GM03348 (cell line): ENCODE measurements around the gene SH3BP1.
"Not testable (repeated sequence)": the region's sequence is repeated elsewhere in the genome, so short reads cannot be mapped to it uniquely, and the experiment has no call there.

Experiments
- DNase-seq: peaks from one replicate; pipeline ENCODE4 v3.0.0; 2012; ENCODE audit warnings: low spot score

SH3BP1 gene

DNA sequence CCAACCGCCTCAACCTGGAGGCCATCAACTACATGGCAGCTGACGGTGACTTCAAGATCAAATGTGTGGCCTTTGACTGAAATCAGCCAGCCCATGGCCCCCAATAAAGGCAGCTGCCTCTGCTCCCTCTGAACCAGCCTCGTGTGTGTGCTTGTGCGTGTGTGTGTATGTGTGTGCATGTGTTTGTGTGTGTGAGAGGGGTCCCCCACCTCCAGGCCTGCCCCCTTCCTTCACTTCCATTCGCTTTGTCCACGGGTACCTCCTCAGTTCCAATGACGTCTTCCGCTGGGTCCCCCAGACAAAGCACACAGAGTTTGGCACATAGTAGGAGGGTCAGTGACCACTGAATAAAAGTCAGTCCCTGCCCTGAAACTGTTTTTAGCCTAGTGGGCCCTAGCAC, 40.2 kb downstream of the SH3BP1 start:
- no peak for DNase-seq

- no peak for DNase-seq
These were observed 40.9 kb downstream of the SH3BP1 start for GRCh38 chr22:37680191-37680851.

GRCh38 chr22:37681001-37681424, 41.5 kb downstream of the SH3BP1 start:
- no peak for DNase-seq

GRCh38 chr22:37681556-37682049, 42.1 kb downstream of the SH3BP1 start:
- peak; percentile 87 for DNase-seq

DNA sequence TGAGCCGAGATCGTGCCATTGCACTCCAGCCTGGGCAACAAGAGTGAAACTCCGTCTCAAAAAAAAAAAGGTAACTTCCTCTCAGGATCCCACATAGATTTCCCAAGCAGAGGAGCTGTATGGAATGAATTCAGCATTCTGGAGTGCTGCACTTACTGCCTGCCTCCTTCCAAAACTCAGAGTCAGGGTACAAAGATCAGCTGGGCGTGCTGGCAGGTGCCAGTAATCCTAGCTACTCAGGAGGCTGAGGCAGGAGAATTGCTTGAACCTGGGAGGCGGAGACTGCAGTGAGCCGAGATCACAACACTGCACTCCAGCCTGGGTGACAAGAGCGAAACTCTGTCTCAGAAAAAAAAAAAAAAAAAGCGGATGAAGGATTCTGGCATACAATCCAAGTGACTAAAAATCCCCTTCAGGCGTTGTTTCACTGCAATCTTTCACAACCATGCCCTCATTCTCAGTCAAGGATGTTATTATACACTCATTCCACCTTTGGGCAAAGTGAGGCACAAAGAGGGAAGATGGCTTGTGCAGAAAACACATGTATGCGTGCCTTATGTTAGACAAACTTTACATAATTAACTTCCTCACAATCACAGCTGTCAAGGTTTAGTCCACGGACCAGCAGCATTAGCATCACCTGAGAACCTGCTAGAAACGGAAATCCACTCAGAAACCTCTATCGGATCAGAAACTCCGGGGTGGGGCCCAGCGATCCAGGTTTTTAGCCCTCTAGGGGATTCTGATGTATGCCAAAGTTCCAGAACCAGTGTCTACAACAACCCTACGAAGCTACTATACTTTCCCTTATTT, 45.5 kb downstream of the SH3BP1 start:
- no peak for DNase-seq

- DNase-seq: peak; percentile 90
These were observed 46.8 kb downstream of the SH3BP1 start, which contains the start of gene NOL12 for GRCh38 chr22:37686002-37686982. Gene NOL12, plus strand, starts transcription at chr22:37686343. Its CDS starts 50 bp downstream, at chr22:37686393.

DNA sequence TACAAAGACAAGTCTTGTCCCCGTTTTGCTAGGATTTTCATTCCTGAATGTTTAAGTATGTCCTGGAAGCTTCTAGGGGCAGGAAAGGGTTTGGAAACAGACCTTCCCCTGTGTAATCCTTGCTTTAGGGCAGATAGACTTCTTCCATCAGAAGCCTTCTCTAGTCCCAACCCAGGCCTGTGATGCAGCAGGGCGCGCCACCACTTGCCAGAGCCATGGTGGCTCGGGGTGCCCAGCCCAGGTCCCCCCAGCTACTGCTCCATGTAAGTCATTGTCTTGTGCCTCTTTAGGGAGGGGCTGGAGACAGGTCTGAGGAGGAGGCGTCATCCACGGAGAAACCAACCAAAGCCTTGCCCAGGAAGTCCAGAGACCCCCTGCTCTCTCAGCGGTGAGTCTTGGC, 50.9 kb downstream of the SH3BP1 start:
- no peak for DNase-seq

DNA sequence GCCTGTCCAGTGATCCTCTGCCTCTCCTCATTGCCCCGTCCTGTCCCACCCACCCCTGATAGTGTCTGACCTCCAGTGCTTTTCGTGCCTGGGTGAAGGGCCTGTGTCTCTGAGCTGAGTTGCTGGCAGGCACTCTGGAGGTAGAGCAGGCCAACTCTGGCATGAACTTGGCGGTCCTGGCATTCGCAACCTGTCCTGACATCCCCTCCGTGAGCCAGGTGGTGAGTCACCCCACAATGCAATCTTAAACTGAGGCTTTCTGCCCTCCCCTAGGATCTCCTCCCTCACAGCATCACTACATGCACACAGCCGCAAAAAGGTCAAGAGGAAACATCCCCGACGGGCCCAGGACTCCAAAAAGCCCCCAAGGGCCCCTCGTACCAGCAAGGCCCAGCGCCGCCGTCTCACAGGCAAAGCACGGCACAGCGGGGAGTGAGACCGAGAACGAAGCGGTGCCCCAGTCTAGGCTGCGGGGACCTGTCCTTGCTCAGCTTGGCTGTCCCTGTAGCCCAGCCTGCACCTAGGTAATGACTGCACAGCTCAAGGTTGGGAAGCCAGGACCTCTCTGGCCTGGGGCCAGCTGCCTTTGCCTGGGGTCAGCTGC, 51.5 kb downstream of the SH3BP1 start:
- DNase-seq: no peak

- no peak for DNase-seq
These were observed 53.3 kb downstream of the SH3BP1 start for GRCh38 chr22:37692627-37693285.

- not testable (repeated sequence) for DNase-seq
These were observed 54.7 kb downstream of the SH3BP1 start for GRCh38 chr22:37694131-37694530.

- DNase-seq: not testable (repeated sequence)
These were observed 56.8 kb downstream of the SH3BP1 start for GRCh38 chr22:37696260-37696656.

GRCh38 chr22:37696657-37697537, 57.4 kb downstream of the SH3BP1 start, which contains the start of gene TRIOBP:
Gene TRIOBP, plus strand, starts transcription at chr22:37697048. Its CDS starts 4,318 bp downstream, at chr22:37701366.
- peak; percentile 95 for DNase-seq

DNA sequence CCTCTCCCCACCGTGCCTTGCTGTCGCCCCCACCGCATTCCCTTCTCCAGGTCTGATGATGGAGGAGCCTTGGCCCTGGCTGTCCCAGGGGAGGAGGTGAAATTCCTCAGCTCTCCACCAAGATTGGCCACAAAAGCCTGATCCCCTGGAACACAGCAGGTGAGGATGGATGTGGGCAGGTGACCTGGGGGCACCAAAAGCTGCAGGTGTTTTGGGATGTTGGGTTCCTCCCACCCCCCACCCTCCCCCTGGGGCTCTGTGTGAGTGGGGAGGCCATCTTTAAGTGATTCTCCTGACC, 58.0 kb downstream of the SH3BP1 start:
- no peak for DNase-seq

- no peak for DNase-seq
These were observed 61.8 kb downstream of the SH3BP1 start for GRCh38 chr22:37701141-37701786.

DNA sequence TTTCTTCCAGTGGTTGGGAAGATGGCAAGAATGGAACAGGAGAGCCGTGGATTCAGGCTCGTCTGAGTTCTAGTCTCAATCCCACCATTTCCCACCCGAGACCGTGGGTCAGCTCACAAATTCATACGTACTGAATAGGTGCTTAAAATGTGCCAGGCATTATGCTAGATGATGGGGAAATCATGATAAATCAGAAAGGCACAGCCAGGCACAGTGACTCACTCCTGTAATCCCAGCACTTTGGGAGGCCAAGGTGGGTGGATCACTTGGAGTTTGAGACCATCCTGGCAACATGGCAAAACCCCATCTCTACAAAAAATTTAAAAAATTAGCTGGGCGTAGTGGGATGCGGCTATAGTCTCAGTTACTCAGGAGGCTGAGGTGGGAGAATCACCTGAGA, 64.4 kb downstream of the SH3BP1 start:
- DNase-seq: no peak

DNA sequence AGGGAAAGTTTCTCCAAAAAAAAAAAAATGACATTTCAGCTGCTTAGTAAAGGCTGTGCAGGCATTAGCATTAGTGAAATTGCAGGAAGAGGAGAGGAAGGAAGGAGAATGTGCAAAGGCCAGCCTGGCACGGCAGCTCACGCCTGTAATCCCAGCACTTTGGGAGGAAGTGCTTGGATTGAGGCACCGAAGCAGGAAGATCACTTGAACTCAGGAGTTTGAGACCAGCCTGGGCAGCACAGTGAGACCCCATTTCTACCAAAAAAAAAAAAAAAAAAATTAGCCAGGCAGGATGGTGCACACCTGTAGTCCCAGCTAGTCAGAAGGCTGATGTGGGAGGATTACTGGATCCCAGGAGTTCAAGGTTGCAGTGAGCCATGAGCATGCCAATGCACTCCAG, 65.2 kb downstream of the SH3BP1 start:
- DNase-seq: no peak

DNA sequence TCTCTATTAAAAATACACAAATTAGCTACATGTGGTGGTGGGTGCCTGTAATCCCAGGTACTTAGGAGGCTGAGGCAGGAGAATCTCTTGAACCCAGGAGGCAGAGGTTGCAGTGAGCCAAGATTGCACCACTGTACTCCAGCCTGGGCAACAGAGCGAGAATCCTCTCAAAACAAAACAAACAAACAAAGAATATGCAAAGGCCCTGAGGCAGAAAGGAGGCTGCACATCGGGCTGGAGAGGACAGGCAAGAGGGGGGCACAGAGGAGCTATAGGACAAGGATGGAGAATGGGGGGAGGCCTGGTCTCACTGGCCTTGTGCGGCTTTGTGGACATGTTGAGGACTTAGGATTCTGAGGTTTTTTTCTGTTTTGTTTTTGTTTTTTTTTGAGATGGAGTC, 65.7 kb downstream of the SH3BP1 start:
- DNase-seq: no peak
